Amniotic epithelial cell (primary cell): ENCODE results near the gene JAKMIP3.

Experiments
- DNase-seq: peaks from one replicate; pipeline ENCODE4 v3.0.0-alpha.2; 2010; ENCODE audit warnings: low read depth

The JAKMIP3 gene

GRCh38 chr10:132043861-132044695 is 21.7 kb upstream of the JAKMIP3 start:
- DNase-seq, result no peak

GRCh38 chr10:132044803-132045202 is 20.9 kb upstream of the JAKMIP3 start:
- DNase-seq, result no peak

- no peak for DNase-seq
Observed at GRCh38 chr10:132045324-132045723, 20.4 kb upstream of the JAKMIP3 start.

GRCh38 chr10:132047575-132048293 is 18.0 kb upstream of the JAKMIP3 start:
- DNase-seq, result no peak

GRCh38 chr10:132048294-132048667 is 17.5 kb upstream of the JAKMIP3 start:
- no peak for DNase-seq

GRCh38 chr10:132050191-132050590 is 15.6 kb upstream of the JAKMIP3 start:
- no peak for DNase-seq

GRCh38 chr10:132052124-132052523 is 13.6 kb upstream of the JAKMIP3 start:
- DNase-seq, result no peak

GRCh38 chr10:132054564-132054963 is 11.2 kb upstream of the JAKMIP3 start:
- no peak for DNase-seq

GRCh38 chr10:132055616-132056015 is 10.1 kb upstream of the JAKMIP3 start:
- DNase-seq, result no peak

GRCh38 chr10:132056663-132057062 is 9.1 kb upstream of the JAKMIP3 start:
- no peak for DNase-seq

GRCh38 chr10:132057191-132057681 is 8.5 kb upstream of the JAKMIP3 start:
- no peak for DNase-seq

GRCh38 chr10:132058111-132058745 is 7.5 kb upstream of the JAKMIP3 start:
- DNase-seq, result no peak

- DNase-seq, result no peak
Observed at GRCh38 chr10:132058793-132059759, 6.7 kb upstream of the JAKMIP3 start.

GRCh38 chr10:132059760-132060508 is 5.8 kb upstream of the JAKMIP3 start:
- no peak for DNase-seq

GRCh38 chr10:132061030-132061429 is 4.7 kb upstream of the JAKMIP3 start:
- DNase-seq, result no peak

GRCh38 chr10:132061465-132061864 is 4.3 kb upstream of the JAKMIP3 start:
- no peak for DNase-seq

GRCh38 chr10:132062116-132062515 is 3.6 kb upstream of the JAKMIP3 start:
- no peak for DNase-seq

- no peak for DNase-seq
Observed at GRCh38 chr10:132062641-132063390, 2.9 kb upstream of the JAKMIP3 start.

GRCh38 chr10:132063432-132063831 is 2.3 kb upstream of the JAKMIP3 start:
- DNase-seq, result no peak
